HCT116 (cell line): ENCODE results near the gene SLC19A1. TPM values are rescaled to one million over a fixed set of nuclear protein-coding genes. Genes with fewer than 3 reads are reported as not detected.

Source experiments
- ATAC-seq: fragments of 200-7000 bp; cut with Tn5 transposase; 2 replicates; pipeline ENCODE4 v1.9.1; 2020; ENCODE audit warnings: mild to moderate bottlenecking, moderate library complexity
- BruUV-seq: library from RNA; stranded (reverse); fragments of 400-500 nt; replicated peaks from 2 replicates; lab custom pipeline; 2021; lab: Mats Ljungman, UMichigan
- CTCF ChIA-PET: fragments of 300-600 bp; sonication (Branson Sonifier 250); formaldehyde crosslinking; loops from one replicate; lab custom pipeline; 2021; ENCODE audit warnings: antibody characterized with exemption; lab: Charles Lee
- POLR2A ChIA-PET: fragments of 300-600, 350-600 bp; sonication (Branson Sonifier 250); formaldehyde crosslinking; loops from one replicate; lab custom pipeline; 2021; ENCODE audit warnings: antibody characterized with exemption; lab: Charles Lee
- RAD21 ChIA-PET, 2 experiments: fragments of 300-600 bp; sonication (Branson Sonifier 250); formaldehyde crosslinking; loops; one replicate each; lab custom pipeline; 2023; ENCODE audit warnings: low total read pairs in 2 of 2; ENCODE audit not compliant: uncharacterized antibody in 2 of 2, unreplicated experiment in 2 of 2, low non-redundant PET in 1 of 2; lab: Charles Lee
- DNase-seq: peaks from one replicate; pipeline ENCODE4 v3.0.0-alpha.2; 2010; ENCODE audit warnings: low read depth, low spot score
- H2AFZ ChIP-seq: fragments of 200-600 bp; shearing (Covaris generic), sonication (generic); 2 replicates; pipeline ENCODE4 v1.6.1; 2017; ENCODE audit warnings: low read depth, mixed run types, mixed read lengths, antibody characterized with exemption, low read length; ENCODE audit not compliant: poor library complexity, severe bottlenecking
- H3K27ac ChIP-seq: 2 replicates; pipeline ENCODE4 v1.5.1; 2012; ENCODE audit warnings: low read depth, low read length
- H3K27me3 ChIP-seq: fragments of 200-600 bp; sonication (generic); 2 replicates; pipeline ENCODE4 v1.6.1; 2016; ENCODE audit warnings: mixed run types, low read length, mixed read lengths; ENCODE audit not compliant: insufficient read depth
- H3K36me3 ChIP-seq, 2 experiments: fragments of 200-500 bp in 1 of 2; fragments of 200-600 bp in 1 of 2; sonication (Bioruptor generic) in 1 of 2; sonication (generic) in 1 of 2; 2 replicates each; pipeline versions ENCODE4 v1.5.1 to v1.6.1; 2014 to 2016; ENCODE audit warnings: low read length in 2 of 2, inconsistent platforms in 1 of 2, mixed read lengths in 1 of 2, mixed run types in 1 of 2; ENCODE audit not compliant: insufficient read depth in 2 of 2, control insufficient read depth in 1 of 2
- H3K4me1 ChIP-seq, 2 experiments: fragments of 200-600 bp in 1 of 2; sonication (generic) in 1 of 2; 2 replicates each; pipeline versions ENCODE4 v1.5.1 to v1.6.1; 2012 to 2017; ENCODE audit warnings: low read length in 2 of 2, inconsistent platforms in 1 of 2, mild to moderate bottlenecking in 1 of 2, mixed read lengths in 1 of 2, mixed run types in 1 of 2, moderate library complexity in 1 of 2; ENCODE audit not compliant: insufficient read depth in 2 of 2, control insufficient read depth in 1 of 2
- H3K4me2 ChIP-seq: fragments of 200-600 bp; sonication (generic); 2 replicates; pipeline ENCODE4 v1.6.1; 2017; ENCODE audit warnings: mixed run types, low read length, mixed read lengths
- H3K4me3 ChIP-seq, 2 experiments: fragments of 200-600 bp in 1 of 2; sonication (generic) in 1 of 2; replicated peaks in 1 of 2; 2 replicates each; pipeline ENCODE4 v1.5.1; 2011 to 2016; ENCODE audit warnings: low read length in 2 of 2, control low read depth in 1 of 2, low read depth in 1 of 2, mild to moderate bottlenecking in 1 of 2, mixed read lengths in 1 of 2, mixed run types in 1 of 2
- H3K79me2 ChIP-seq: fragments of 200-600 bp; sonication (generic); 2 replicates; pipeline ENCODE4 v1.6.1; 2017; ENCODE audit warnings: mild to moderate bottlenecking, mixed run types, low read length, moderate library complexity, mixed read lengths; ENCODE audit not compliant: insufficient read depth
- H3K9ac ChIP-seq: fragments of 200-600 bp; sonication (generic); 2 replicates; pipeline ENCODE4 v1.6.1; 2016; ENCODE audit warnings: low read length, mixed read lengths
- H3K9me2 ChIP-seq: fragments of 200-600 bp; sonication (generic), shearing (Covaris generic); 2 replicates; pipeline ENCODE4 v1.6.1; 2017; ENCODE audit warnings: mixed run types, mild to moderate bottlenecking, moderate library complexity; ENCODE audit not compliant: insufficient read depth
- H3K9me3 ChIP-seq, 2 experiments: fragments of 200-500 bp in 1 of 2; fragments of 200-600 bp in 1 of 2; sonication (Bioruptor generic) in 1 of 2; sonication (generic) in 1 of 2; 2 replicates each; pipeline ENCODE4 v1.6.1; 2014 to 2017; ENCODE audit warnings: low read length in 2 of 2, mixed read lengths in 2 of 2, inconsistent platforms in 1 of 2, low read depth in 1 of 2, mild to moderate bottlenecking in 1 of 2, mixed run types in 1 of 2, moderate library complexity in 1 of 2; ENCODE audit not compliant: control insufficient read depth in 1 of 2, insufficient read depth in 1 of 2
- H4K20me1 ChIP-seq: fragments of 200-600 bp; sonication (generic), shearing (Covaris generic); 2 replicates; pipeline ENCODE4 v1.6.1; 2017; ENCODE audit warnings: mixed run types, mild to moderate bottlenecking, moderate library complexity; ENCODE audit not compliant: insufficient read depth
- SP1 ChIP-seq: IDR thresholded peaks from 2 replicates; pipeline ENCODE4 v1.6.1; 2012; ENCODE audit warnings: low read depth
- intact Hi-C: fragments of 100-400 bp; cut with micrococcal nuclease; formaldehyde crosslinking; loops from 2 replicates; pipeline ENCODE4 v1.10.0; 2022
- microRNA-seq: library from miRNA; unstranded; fragments of <30 nt; microRNA quantifications from one replicate; pipeline ENCODE4, GENCODE V29; 2016; ENCODE audit warnings: borderline number of aligned reads
- total RNA-seq: library from RNA; stranded (reverse); gene quantifications from one replicate; pipeline ENCODE4 v1.2.1, GENCODE V29; 2021; ENCODE audit not compliant: unreplicated experiment
- TF ChIP-seq, protein P1 (sequence below): IDR thresholded peaks from 2 replicates; pipeline ENCODE4 v1.6.1; 2012; ENCODE audit warnings: low read depth

SLC19A1 gene
- total RNA-seq, 1 experiment from 2014 or later: 50.2 TPM

DNA sequence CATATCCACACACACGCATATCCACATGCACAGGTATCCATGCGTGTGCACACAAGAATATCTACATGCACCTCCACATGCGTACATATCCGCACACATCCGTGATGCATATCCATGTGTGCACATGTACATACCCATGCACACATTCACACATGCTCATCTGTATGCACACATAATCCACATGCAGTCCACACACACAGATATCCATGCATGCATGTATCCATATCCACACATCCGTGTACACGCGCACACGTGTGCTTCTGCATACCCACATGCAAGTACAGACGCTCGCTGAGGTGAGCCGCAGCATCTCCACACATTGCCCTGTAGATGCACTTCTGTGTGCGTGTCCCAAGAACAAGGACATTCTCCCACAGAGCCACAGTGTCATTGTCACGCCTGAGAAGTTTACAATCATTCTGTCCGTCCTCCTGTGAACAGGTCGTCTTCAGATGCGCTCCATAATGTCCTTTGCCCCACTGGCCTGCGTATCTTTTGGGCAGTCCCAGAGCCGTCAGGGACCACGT lies 93.9 kb downstream of the SLC19A1 start:
- H3K4me2 ChIP-seq: no peak overlapping the region
- no peaks in the 10 kb centered on the region for H3K9me2 ChIP-seq
- ChIA-PET POLR2A (no interaction called here), CTCF (no interaction called here), RAD21 (no interaction called here)
- H3K9me3 ChIP-seq: peaks cover 13 to 14% of the 10 kb centered on the region in 2 experiments; a peak in 3 of 4 replicates
- no peak overlapping the region for H3K9ac ChIP-seq
- H3K4me1 ChIP-seq: peaks cover 0 to 7% of the 10 kb centered on the region in 2 experiments; a peak in 1 of 4 replicates
- peaks cover 0 to 4% of the 10 kb centered on the region in 2 experiments; a peak in 1 of 4 replicates for H3K36me3 ChIP-seq
- intact Hi-C loops: no loop called here
- H2AFZ ChIP-seq: no peak overlapping the region
- H3K27me3 ChIP-seq: no peaks in the 10 kb centered on the region
- no peak for DNase-seq
- peaks cover 37% of the 10 kb centered on the region; the same call in 1 of the 2 replicates for H3K79me2 ChIP-seq
- no peak overlapping the region for H3K27ac ChIP-seq
- BruUV-seq: no TSS peak
- TF ChIP-seq SP1: no peak
- TF ChIP-seq, protein P1, sequence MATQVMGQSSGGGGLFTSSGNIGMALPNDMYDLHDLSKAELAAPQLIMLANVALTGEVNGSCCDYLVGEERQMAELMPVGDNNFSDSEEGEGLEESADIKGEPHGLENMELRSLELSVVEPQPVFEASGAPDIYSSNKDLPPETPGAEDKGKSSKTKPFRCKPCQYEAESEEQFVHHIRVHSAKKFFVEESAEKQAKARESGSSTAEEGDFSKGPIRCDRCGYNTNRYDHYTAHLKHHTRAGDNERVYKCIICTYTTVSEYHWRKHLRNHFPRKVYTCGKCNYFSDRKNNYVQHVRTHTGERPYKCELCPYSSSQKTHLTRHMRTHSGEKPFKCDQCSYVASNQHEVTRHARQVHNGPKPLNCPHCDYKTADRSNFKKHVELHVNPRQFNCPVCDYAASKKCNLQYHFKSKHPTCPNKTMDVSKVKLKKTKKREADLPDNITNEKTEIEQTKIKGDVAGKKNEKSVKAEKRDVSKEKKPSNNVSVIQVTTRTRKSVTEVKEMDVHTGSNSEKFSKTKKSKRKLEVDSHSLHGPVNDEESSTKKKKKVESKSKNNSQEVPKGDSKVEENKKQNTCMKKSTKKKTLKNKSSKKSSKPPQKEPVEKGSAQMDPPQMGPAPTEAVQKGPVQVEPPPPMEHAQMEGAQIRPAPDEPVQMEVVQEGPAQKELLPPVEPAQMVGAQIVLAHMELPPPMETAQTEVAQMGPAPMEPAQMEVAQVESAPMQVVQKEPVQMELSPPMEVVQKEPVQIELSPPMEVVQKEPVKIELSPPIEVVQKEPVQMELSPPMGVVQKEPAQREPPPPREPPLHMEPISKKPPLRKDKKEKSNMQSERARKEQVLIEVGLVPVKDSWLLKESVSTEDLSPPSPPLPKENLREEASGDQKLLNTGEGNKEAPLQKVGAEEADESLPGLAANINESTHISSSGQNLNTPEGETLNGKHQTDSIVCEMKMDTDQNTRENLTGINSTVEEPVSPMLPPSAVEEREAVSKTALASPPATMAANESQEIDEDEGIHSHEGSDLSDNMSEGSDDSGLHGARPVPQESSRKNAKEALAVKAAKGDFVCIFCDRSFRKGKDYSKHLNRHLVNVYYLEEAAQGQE: no peak
- no peak overlapping the region for H3K4me3 ChIP-seq
- ATAC-seq: no peak
- H4K20me1 ChIP-seq: no peaks in the 10 kb centered on the region

Small RNA genes lying within 50 kb of the gene (microRNA-seq; reads per million reads assigned to microRNA genes)
- 6.0 reads per million, percentile 15 among the genes with 10 or more reads in this experiment for gene MIR6815

Other genes starting within 250 kb of the SLC19A1 start
- gene COL18A1, start 137.3 kb downstream of the SLC19A1 start, total RNA-seq: 59.5 TPM
- gene PCBP3, start 101.3 kb upstream of the SLC19A1 start, total RNA-seq: 3.1 TPM